Epidermal melanocyte (primary cell): Measurements from ENCODE around the gene MYL5.
"Not testable (repeated sequence)": the region's sequence is repeated elsewhere in the genome, so short reads cannot be mapped to it uniquely, and the experiment has no call there.

Source experiments
- DNase-seq: peaks from one replicate; pipeline ENCODE4 v3.0.0; 2011; ENCODE audit warnings: low spot score; ENCODE audit not compliant: insufficient read length

MYL5 gene

DNA sequence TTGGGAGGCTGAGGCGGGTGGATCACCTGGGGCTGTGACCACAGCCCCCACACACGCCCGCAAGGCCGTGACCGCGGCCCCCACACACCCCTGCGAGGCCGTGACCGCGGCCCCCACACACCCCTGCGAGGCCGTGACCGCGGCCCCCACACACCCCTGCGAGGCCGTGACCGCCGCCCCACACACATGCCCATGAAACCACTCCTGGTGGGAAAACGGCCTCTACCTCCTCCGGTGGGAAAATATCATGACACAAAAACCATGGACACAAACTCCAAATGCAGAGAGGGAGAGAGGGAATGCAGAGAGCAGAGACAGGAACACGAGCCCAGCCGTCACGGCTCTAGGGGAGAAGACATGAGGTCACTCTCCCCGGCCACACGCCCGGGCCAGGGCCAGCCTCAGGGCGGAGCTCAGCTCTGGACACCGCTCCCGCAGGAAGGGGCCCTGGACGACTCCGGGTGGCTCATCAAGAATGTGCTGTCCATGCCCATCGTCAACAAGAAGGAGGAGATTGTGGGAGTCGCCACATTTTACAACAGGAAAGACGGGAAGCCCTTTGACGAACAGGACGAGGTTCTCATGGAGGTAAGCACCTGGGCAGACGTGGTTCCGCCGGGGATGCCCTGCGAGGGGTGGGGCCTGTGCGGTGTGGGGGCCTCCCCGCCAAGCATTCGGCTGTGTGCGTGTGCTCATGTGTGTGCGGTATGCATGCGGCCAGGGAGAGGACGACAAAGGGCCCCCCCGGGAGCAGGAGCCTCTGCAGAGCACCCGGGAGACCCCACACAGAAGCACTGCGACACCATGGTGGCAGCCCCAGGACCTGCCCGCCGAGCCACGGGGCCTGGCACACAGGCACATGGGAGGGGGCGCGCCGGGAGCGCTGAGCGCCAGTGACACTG is 17.7 kb upstream of the MYL5 start:
- no peak for DNase-seq

- DNase-seq, result no peak
Measured at GRCh38 chr4:657338-657833, 17.0 kb upstream of the MYL5 start.

GRCh38 chr4:657834-658667 is 16.3 kb upstream of the MYL5 start:
- DNase-seq, result no peak

- DNase-seq, result no peak
Measured at GRCh38 chr4:658681-659667, 15.4 kb upstream of the MYL5 start.

- DNase-seq, result no peak
Measured at GRCh38 chr4:659851-660250, 14.5 kb upstream of the MYL5 start.

- DNase-seq, result no peak
Measured at GRCh38 chr4:660401-660800, 13.9 kb upstream of the MYL5 start.

DNA sequence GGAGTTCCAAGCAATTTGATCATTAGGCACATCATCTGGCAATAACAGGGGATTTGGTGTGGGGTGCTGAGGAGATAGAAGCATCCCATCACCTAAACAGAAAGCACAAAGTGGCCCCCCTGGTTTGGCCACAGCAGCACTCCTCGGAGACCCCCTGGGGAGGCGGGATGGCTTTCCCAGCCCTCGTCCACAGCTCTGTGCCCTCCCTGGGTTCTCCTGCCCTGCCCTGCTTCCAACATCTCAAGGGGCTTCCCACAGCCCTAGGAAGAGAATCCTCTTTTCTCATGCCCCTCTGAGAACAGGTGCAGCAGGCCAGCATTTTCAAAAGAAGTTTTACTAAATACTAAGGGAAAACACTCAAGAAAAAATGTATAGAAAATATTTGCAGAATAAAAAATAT is 13.1 kb upstream of the MYL5 start:
- DNase-seq, result no peak

- no peak for DNase-seq
Measured at GRCh38 chr4:661881-662761, 12.2 kb upstream of the MYL5 start.

GRCh38 chr4:663046-663437 is 11.3 kb upstream of the MYL5 start:
- DNase-seq, result no peak

DNA sequence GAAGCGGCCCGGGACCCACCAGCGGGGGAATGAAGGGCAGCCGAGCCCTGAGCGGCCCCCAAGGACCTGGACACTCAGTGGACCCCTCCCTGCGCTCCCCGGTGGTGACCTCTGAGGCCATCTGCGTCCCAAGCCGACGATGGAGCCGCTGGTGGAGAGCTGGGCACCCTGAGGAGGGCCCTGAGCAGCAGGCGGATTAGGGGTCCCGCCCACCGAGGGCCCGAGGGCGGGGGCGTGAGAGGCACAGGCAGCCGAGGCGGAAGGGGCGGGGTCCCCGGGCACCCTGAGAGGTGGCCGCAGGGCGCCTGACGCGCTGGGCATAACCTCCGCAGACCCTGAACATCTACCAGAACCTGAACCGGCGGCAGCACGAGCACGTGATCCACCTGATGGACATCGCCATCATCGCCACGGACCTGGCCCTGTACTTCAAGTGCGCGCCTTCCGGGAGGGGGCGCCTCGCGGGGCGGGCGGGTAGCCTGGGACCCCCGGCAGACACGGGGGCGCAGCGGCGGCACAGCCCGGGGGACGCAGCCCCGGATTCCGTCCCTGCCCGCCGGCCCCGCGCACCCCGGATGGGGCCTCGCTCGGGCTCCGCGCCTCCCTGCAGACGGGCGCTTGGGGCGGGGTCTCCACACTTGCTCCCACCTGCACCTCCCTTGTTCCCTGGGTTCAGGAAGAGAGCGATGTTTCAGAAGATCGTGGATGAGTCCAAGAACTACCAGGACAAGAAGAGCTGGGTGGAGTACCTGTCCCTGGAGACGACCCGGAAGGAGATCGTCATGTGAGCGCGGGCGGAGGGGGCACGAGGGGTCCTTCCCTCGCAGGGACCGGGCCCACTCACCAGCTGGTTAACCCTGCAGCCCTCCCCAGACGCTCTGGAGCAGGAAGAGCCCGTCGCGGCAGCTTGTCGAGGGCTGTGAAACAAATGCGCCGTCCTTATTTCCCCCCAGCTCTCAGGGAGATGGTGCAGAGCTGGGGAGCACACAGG is 10.6 kb upstream of the MYL5 start:
- DNase-seq, result no peak

- DNase-seq, result no peak
Measured at GRCh38 chr4:664713-665231, 9.6 kb upstream of the MYL5 start.

DNA sequence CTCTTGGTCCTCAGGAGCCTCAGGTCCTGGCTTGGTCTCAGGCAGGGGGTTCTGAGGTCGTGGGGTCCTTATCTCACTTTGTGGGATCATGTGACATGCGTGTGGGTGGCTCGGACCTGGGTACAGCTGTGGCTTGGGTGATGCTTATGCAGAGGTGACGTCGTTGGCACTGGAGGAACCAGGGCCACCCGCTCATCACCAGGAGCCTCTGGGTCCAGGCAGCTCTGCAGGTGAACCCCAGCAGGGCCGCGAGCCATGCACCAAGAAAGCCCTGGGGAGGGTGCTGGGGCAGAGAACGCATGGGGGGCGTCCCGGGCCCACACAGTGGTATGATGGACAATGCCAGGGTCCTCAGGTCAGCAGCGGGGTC is 9.0 kb upstream of the MYL5 start:
- no peak for DNase-seq

DNA sequence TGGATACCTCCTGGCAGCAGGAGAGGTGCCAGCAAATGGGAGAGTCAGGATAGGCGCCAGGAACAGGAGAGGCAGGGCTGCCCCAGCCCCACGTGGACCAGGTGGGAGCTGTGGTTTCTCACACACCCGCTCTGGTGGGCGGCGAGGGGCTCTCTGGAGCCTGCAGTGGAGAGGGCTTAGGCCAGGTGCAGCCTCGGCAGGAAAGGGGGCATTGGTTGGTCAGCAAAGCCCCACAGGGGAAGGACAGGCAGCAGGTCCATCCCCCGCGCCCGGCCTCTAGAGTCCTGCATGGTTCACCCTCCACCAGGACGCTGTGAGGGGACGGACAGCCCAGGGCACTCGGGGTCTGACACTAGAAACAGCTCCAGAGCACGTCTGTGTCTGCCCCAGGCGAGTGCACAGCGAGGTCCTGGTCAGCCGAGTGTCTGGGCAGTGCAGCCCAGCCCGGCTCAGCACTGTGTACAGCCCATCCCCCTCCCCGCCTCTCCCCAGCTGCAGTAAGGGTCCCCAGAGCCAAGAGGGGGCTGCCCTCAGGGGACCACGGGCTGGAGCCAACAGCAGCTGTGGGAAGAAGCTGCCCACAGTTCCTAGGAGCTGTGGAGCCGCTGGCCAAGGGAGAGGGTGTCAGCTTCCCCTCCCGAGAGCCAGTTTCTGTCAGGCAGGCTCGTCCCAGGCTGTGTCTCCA is 8.4 kb upstream of the MYL5 start:
- no peak for DNase-seq

GRCh38 chr4:666436-666810 is 7.9 kb upstream of the MYL5 start:
- DNase-seq, result no peak

- DNase-seq, result no peak
Measured at GRCh38 chr4:666822-667544, 7.4 kb upstream of the MYL5 start.

GRCh38 chr4:667545-667925 is 6.8 kb upstream of the MYL5 start:
- DNase-seq, result no peak

GRCh38 chr4:668219-668618 is 6.1 kb upstream of the MYL5 start:
- DNase-seq, result not testable (repeated sequence)
